IPS-18a (cell line): Measurements from ENCODE around the gene GCDH.

Experiments used
- H3K27ac ChIP-seq: one replicate; pipeline ENCODE4 v1.5.1; 2013; ENCODE audit warnings: low read length
- H3K27me3 ChIP-seq: one replicate; pipeline ENCODE4 v1.6.1; 2013; ENCODE audit warnings: mild to moderate bottlenecking, low read length; ENCODE audit not compliant: control insufficient read depth, insufficient read depth
- H3K36me3 ChIP-seq: one replicate; pipeline ENCODE4 v1.6.1; 2013; ENCODE audit warnings: low read depth, low read length; ENCODE audit not compliant: control insufficient read depth
- H3K4me1 ChIP-seq: one replicate; pipeline ENCODE4 v1.6.1; 2013; ENCODE audit warnings: low read depth, low read length; ENCODE audit not compliant: control insufficient read depth
- H3K4me3 ChIP-seq: one replicate; pipeline ENCODE4 v1.5.1; 2013; ENCODE audit warnings: low read length
- H3K9ac ChIP-seq: one replicate; pipeline ENCODE4 v1.6.1; 2013; ENCODE audit warnings: mild to moderate bottlenecking, low read length, moderate library complexity
- H3K9me3 ChIP-seq: one replicate; pipeline ENCODE4 v1.6.1; 2013; ENCODE audit warnings: low read depth, low read length; ENCODE audit not compliant: control insufficient read depth

The GCDH gene

GRCh38 chr19:12864721-12865715 is 25.9 kb upstream of the GCDH start:
- Histone ChIP-seq H3K27me3 (no peaks in the 10 kb centered on the region), H3K9me3 (no peaks in the 10 kb centered on the region), H3K36me3 (peaks cover 3% of the 10 kb centered on the region), H3K9ac (no peak overlapping the region), H3K4me3 (no peak overlapping the region), H3K4me1 (no peaks in the 10 kb centered on the region), H3K27ac (no peak overlapping the region)

- Histone ChIP-seq H3K27ac (no peak overlapping the region), H3K4me3 (no peak overlapping the region), H3K9ac (no peak overlapping the region), H3K36me3 (peaks cover 3% of the 10 kb centered on the region), H3K4me1 (no peaks in the 10 kb centered on the region), H3K27me3 (no peaks in the 10 kb centered on the region), H3K9me3 (no peaks in the 10 kb centered on the region)
Measured at GRCh38 chr19:12865746-12866415, 25.1 kb upstream of the GCDH start.

- Histone ChIP-seq H3K36me3 (peaks cover 3% of the 10 kb centered on the region), H3K27me3 (no peaks in the 10 kb centered on the region), H3K4me3 (no peak overlapping the region), H3K4me1 (no peaks in the 10 kb centered on the region), H3K9ac (no peak overlapping the region), H3K27ac (no peak overlapping the region), H3K9me3 (no peaks in the 10 kb centered on the region)
Measured at GRCh38 chr19:12866416-12867119, 24.4 kb upstream of the GCDH start.

- no peaks in the 10 kb centered on the region for H3K4me1 ChIP-seq
- H3K4me3 ChIP-seq, result peak overlapping the region; percentile 74
- peak overlapping the region; percentile 19 for H3K9ac ChIP-seq
- H3K27me3 ChIP-seq, result no peaks in the 10 kb centered on the region
- H3K27ac ChIP-seq, result no peak overlapping the region
- no peaks in the 10 kb centered on the region for H3K9me3 ChIP-seq
- peaks cover 3% of the 10 kb centered on the region for H3K36me3 ChIP-seq
Measured at GRCh38 chr19:12867120-12868099, 23.6 kb upstream of the GCDH start.

GRCh38 chr19:12868540-12869112 is 22.3 kb upstream of the GCDH start:
- peaks cover 3% of the 10 kb centered on the region for H3K36me3 ChIP-seq
- no peaks in the 10 kb centered on the region for H3K4me1 ChIP-seq
- H3K4me3 ChIP-seq, result no peak overlapping the region
- no peak overlapping the region for H3K9ac ChIP-seq
- no peak overlapping the region for H3K27ac ChIP-seq
- no peaks in the 10 kb centered on the region for H3K9me3 ChIP-seq
- no peaks in the 10 kb centered on the region for H3K27me3 ChIP-seq

- no peaks in the 10 kb centered on the region for H3K27me3 ChIP-seq
- peaks cover 3% of the 10 kb centered on the region for H3K36me3 ChIP-seq
- H3K4me3 ChIP-seq, result no peak overlapping the region
- no peak overlapping the region for H3K27ac ChIP-seq
- H3K9ac ChIP-seq, result no peak overlapping the region
- no peaks in the 10 kb centered on the region for H3K4me1 ChIP-seq
- no peaks in the 10 kb centered on the region for H3K9me3 ChIP-seq
Measured at GRCh38 chr19:12871681-12872080, 19.3 kb upstream of the GCDH start.

- peaks cover 3% of the 10 kb centered on the region for H3K36me3 ChIP-seq
Measured at GRCh38 chr19:12872255-12872654, 18.7 kb upstream of the GCDH start.

GRCh38 chr19:12872941-12873890 is 17.7 kb upstream of the GCDH start:
- H3K27ac ChIP-seq, result no peak overlapping the region
- no peaks in the 10 kb centered on the region for H3K4me1 ChIP-seq
- H3K27me3 ChIP-seq, result no peaks in the 10 kb centered on the region
- no peaks in the 10 kb centered on the region for H3K9me3 ChIP-seq
- no peak overlapping the region for H3K4me3 ChIP-seq
- peaks cover 3% of the 10 kb centered on the region for H3K36me3 ChIP-seq
- H3K9ac ChIP-seq, result no peak overlapping the region

More at GRCh38 chr19:12872255-12872654, 18.7 kb upstream of the GCDH start:
- no peak overlapping the region for H3K9ac ChIP-seq
- no peaks in the 10 kb centered on the region for H3K4me1 ChIP-seq
- no peaks in the 10 kb centered on the region for H3K27me3 ChIP-seq
- H3K4me3 ChIP-seq, result no peak overlapping the region
- H3K27ac ChIP-seq, result no peak overlapping the region
- H3K9me3 ChIP-seq, result no peaks in the 10 kb centered on the region

- peaks cover 1% of the 10 kb centered on the region for H3K36me3 ChIP-seq
- no peak overlapping the region for H3K27ac ChIP-seq
- no peaks in the 10 kb centered on the region for H3K9me3 ChIP-seq
- H3K9ac ChIP-seq, result no peak overlapping the region
- no peak overlapping the region for H3K4me3 ChIP-seq
- H3K4me1 ChIP-seq, result no peaks in the 10 kb centered on the region
- H3K27me3 ChIP-seq, result no peaks in the 10 kb centered on the region
Measured at GRCh38 chr19:12873891-12874745, 16.8 kb upstream of the GCDH start.
